HG03103 (cell line): Measurements from ENCODE around the gene ROBO1.

Source experiments
- ATAC-seq: cut with Tn5 transposase; IDR thresholded peaks from one replicate; pipeline ENCODE4 v1.9.1; 2021; ENCODE audit warnings: low read depth; ENCODE audit not compliant: unreplicated experiment

The ROBO1 gene

GRCh38 chr3:79672731-79673130 is 95.1 kb downstream of the ROBO1 start:
- ATAC-seq, result no peak

- ATAC-seq, result no peak
Measured at GRCh38 chr3:79672075-79672474, 95.7 kb downstream of the ROBO1 start.

DNA sequence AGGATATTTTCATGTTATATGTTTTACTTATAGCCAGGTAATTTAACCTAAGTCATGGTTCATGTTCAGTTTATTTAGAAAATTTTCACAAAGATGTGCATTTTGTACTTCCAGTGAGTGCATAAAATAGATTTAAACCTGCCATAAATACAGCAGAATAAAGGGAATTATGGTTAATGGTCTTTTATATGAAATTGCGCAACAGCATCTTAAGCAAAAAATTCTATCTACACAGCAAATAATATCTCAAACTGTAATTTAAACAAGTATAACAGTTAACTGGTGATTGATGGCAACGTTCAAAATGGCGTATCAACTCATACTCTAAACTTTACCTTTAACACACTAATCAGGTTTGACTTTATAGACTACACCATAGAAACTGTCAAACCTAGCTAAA is 97.6 kb downstream of the ROBO1 start:
- no peak for ATAC-seq

- no peak for ATAC-seq
Measured at GRCh38 chr3:79664455-79664854, 103.3 kb downstream of the ROBO1 start.

- no peak for ATAC-seq
Measured at GRCh38 chr3:79661896-79662295, 105.9 kb downstream of the ROBO1 start.

DNA sequence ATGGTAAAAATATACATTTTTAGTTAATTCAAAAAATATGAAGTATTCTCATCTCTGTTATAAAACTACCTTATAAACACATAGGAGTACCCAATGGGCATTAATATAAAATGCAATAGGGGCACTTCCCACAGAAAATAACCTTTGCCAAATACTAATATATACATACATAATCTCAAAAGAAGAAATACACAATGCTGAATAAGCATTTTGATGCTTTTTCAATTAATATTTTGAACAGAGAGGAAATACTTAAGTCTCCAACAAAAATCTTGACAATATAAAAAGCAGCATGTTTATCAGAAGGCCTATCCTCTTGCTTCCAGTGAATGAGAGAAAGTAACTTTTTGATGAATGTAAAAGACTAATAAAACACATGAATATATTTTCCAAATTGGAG is 110.7 kb downstream of the ROBO1 start:
- no peak for ATAC-seq

DNA sequence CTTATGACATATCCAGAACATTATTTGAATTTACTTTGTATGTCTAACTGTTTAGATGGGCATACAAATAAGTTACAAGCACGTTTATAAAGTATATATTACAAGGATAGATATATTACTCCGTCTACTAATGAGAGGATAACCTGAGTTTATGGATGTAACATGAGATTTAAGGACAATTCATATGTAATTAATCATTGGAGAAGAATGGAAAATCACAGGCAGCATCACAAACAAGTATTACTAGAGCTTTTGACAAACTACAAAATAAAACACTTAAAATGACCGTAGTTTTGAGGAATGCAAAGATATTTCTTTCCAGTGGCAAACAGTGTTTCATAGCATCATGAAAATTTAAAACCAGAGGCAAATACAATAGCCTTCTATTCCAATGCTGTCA is 113.8 kb downstream of the ROBO1 start:
- ATAC-seq, result no peak

DNA sequence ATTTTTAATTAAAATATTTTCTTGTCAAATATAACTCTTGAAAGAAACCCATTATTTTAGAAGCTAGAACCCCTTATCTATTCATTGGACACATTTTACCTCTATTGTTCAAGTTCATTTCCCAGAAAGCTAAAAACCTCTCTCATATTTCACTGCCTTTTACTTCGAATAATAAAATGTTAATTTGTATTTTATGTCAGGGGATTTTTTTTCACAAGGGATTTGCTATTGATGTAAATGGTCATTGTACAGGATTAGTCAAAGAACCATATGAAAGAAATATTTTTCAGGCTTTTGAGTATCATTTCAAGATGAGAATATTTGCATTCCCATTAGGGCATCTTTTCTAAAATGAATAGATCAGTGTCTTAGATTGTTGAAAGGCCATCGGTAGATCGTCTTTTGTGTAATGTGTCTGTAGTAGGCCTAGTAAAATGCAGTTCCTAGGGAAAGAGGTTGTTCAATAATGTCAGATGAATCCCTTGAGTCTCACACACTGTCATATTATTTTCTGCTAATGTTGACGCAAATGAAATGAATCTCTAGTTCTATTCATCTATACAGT is 114.5 kb downstream of the ROBO1 start:
- ATAC-seq, result no peak

DNA sequence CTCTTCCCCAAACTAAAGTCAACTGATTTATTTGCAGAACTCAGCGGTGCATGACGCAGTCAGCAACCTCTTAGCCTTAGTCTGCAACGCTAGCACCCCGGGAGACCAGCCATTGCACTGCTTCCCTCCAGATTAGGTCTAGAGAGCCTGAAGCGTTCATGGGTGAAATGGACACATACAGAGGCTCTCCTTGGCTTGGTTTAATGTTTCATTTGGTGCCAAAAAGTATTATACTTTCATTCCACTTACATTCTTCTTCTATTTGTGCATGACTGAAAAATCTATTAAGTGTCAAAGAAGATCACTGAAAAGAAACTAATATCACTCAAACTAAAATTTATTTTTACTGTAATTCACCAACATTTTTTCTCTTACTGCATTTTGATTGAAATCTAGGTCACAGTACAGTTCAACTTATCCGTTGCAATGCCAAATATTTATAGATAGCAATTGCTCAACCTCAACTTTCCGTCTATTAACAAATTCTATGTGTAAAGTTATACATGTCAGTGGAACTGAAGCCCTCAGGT is 116.2 kb downstream of the ROBO1 start:
- ATAC-seq, result no peak

GRCh38 chr3:79639855-79640254 is 127.9 kb downstream of the ROBO1 start:
- no peak for ATAC-seq

GRCh38 chr3:79636372-79636771 is 131.4 kb downstream of the ROBO1 start:
- ATAC-seq, result no peak

DNA sequence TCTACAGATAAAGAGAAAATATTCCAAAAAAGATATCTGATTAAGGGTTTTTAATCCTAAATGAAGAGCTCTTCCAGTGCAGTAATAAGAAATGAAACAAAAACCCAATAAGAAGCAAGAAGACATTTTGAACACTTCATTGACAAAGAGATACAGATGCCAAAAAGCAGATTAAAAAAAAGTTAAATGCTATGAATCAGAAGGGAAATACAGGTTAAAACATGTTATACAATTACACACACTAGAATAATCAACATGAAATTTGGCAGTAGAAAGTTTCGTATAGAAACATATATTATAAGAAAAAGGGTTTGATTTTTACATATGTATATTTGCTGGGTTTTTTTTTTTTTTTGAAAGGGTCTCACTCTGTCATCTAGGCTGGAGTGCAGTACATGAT is 135.0 kb downstream of the ROBO1 start:
- ATAC-seq, result no peak

- no peak for ATAC-seq
Measured at GRCh38 chr3:79618883-79619282, 148.9 kb downstream of the ROBO1 start.

DNA sequence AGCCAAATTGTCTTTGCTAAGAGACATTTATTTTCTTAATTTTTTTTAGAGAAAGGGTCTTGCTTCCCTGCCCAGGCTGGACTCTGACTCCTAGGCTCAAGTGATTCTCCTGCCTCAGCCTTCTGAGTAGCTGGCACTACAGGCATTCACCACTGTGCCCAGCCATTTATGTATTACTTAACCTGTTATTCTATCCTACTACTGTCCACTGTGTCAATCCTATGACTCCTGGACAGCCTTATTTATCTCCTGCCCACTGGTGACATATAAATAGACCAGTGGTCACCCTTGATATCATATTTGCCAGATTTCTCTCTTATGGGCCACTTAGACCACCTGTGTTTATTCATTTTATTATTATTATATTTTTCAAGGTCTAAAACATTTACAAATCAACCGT is 161.4 kb downstream of the ROBO1 start:
- ATAC-seq, result no peak

- no peak for ATAC-seq
Measured at GRCh38 chr3:79604681-79605080, 163.1 kb downstream of the ROBO1 start.

- ATAC-seq, result no peak
Measured at GRCh38 chr3:79602385-79602784, 165.4 kb downstream of the ROBO1 start.

DNA sequence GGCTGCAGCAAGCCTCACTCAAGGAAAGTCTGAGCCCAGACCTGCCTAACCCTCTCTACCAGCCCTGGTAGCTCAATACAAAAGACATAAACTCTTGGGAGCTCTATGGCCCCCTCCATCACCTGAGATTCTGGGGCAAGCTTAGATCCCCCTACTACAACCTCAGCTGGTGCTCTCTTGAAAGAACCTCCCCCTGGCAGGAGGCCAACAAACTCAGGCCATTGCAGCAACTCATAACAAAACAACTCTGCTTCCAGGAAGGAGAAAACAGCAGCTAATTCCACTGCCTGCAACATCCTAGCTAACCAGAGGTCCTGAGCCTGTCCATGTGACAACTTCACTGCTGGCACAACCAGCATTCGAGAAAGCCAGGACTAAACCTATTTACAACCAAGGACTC is 169.2 kb downstream of the ROBO1 start:
- ATAC-seq, result no peak

DNA sequence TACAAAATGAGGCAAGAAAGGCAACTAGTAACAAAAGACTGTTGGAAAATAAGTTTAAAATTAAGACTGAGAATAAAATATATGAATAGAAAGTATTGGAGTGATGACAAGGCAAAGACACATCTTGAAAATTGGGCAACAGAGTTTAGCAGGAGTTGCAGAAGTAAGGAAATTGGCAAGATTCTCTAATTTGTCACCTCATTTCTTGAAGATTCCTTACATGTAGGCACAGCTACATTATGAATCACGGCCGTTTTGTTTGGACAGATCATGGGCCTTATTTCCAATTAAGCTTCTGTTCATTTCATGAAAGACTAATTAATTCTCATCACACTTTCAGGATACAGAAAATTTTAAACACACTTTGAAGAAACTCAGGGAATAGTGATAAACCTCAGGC is 170.1 kb downstream of the ROBO1 start:
- no peak for ATAC-seq

DNA sequence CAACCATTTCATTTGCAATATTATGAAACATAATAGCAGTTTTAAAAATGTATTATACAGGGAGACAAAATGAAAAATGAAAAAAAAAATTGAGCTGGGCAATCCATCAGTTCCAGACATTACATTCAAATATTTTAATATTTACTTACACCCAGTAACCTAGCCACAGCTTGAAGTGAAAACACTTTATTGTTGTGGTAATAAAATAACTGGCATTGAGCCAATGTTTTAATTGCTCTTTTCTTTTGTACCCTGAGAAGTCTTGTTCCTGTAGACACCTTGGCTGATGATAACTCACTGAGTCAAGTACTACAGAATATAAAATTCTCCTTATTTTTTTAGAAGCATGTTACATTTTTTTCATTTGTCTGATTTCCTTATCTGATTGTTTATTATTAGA is 180.6 kb downstream of the ROBO1 start:
- no peak for ATAC-seq

GRCh38 chr3:79586232-79586631 is 181.6 kb downstream of the ROBO1 start:
- ATAC-seq, result no peak

GRCh38 chr3:79572930-79573329 is 194.9 kb downstream of the ROBO1 start:
- ATAC-seq, result no peak

DNA sequence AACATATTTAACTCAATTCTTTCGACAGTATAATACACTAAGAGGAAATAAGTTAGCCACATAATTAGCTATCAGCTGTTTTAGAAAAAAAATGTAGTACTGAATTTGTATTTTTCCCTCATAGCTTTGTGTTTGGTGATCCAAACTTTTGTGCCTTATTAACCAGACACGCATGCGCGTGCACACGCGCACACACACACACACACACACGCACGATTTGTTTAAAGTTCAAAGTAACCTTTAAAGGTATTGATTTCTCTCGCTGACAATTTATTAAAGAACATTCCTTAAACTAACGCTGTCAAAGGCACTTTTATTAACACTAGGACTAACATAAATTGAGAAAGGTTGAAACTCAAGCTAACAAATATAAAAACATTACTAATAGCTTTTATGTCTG is 198.9 kb downstream of the ROBO1 start:
- ATAC-seq, result no peak

- no peak for ATAC-seq
Measured at GRCh38 chr3:79564192-79564591, 203.6 kb downstream of the ROBO1 start.
